Measurements from ENCODE around the gene B3GNT2. TPM values are rescaled to one million over a fixed set of nuclear protein-coding genes. Genes with fewer than 3 reads are reported as not detected.

B3GNT2 gene
- polyA plus RNA-seq, 1 donor from 2014 or later: 5.8 TPM

DNA sequence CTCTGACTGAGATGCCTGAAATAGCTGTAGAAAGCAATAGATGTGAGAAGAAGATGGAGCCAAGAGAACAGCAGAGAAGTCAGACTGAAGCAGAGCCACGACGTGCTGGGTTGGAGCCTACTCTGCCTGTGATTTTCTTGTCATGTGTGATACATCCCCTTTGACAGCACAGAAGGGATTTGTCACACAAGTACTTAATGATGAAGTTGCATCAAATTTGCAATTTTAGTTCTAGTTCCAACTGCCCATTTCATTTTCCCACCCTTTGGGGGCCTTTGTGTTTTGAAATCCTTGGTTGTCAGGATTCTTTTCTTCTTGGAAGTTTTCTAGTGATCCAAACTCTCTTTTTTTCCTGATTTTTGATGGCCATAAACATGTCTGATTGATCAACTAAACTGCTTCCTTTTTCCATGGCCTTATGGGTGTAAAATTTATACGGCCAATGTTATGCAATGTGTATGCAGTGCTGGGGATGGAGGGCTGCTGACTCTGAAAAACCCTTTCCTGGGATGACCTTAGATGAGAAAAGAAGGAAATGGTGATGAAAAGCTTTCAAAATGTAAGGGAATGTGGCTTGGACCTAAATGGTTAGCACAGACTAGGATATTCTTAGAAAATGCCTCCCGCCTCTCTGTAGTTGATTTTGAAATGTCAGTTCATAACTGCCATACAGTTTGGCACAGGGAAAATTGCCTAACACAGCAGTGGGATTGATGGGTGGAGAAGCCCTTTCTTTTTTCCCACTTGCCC, 9.6 kb upstream of the B3GNT2 start:
- no peaks in the 10 kb centered on the region for H3K9me3 ChIP-seq (ENCODE audit: low read length)
- H3K36me3 ChIP-seq (ENCODE audit: insufficient read depth, low read length): no peaks in the 10 kb centered on the region
- no peak overlapping the region for H3K9ac ChIP-seq (ENCODE audit: low read length)
- peaks cover 4% of the 10 kb centered on the region for H3F3A ChIP-seq (ENCODE audit: insufficient read depth, low read length, poor library complexity, severe bottlenecking)
- no peaks in the 10 kb centered on the region for H3K79me2 ChIP-seq (replicated peaks; ENCODE audit: insufficient read depth, low read length)
- H3K27me3 ChIP-seq (ENCODE audit: insufficient read depth, low read depth, low read length): no peaks in the 10 kb centered on the region
- H2AFZ ChIP-seq (ENCODE audit: low read depth, low read length): no peak overlapping the region
- peak overlapping the region; percentile 47 for H3K4me3 ChIP-seq (ENCODE audit: low read length)
- TF ChIP-seq EP300 (conservative IDR thresholded peaks at IDR 0.05; ENCODE audit: poor library complexity, severe bottlenecking) (peak; percentile 57), RAD21 (conservative IDR thresholded peaks at IDR 0.05) (no peak), TAF1 (IDR thresholded peaks at IDR 0.05; ENCODE audit: low read depth) (no peak), POLR2AphosphoS5 (IDR thresholded peaks at IDR 0.05) (peak; percentile 57)
- no peaks in the 10 kb centered on the region for H3K9me2 ChIP-seq (ENCODE audit: insufficient read depth, low read length)
- peak overlapping the region; percentile 71 for H3K27ac ChIP-seq (ENCODE audit: low read length)
- peak overlapping the region; percentile 44 for H3K4me2 ChIP-seq (ENCODE audit: low read length)
- no peaks in the 10 kb centered on the region for H4K20me1 ChIP-seq (ENCODE audit: insufficient read depth)

DNA sequence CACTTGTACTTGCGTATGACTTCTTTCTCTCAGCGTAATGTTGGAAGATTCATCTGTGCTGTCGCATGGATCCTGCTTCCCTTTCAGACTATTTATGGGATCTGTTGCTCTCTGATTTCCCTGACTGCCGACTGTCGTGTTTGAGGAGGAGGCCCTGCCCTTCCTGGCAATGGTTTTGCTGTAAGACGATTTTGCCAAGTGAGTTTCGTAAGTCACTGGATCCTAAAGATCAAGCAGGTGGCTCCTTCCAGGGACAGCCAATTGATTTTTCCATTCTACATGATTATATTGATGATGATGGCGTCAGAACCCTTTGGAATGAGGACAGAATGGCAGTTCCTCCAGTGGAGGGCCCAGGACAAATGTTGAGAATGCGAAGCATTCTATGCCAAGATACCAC, 8.7 kb upstream of the B3GNT2 start:
- peaks cover 4% of the 10 kb centered on the region for H3F3A ChIP-seq (ENCODE audit: insufficient read depth, low read length, poor library complexity, severe bottlenecking)
- no peak overlapping the region for H3K9ac ChIP-seq (ENCODE audit: low read length)
- no peak overlapping the region for H3K27ac ChIP-seq (ENCODE audit: low read length)
- no peak overlapping the region for H3K4me3 ChIP-seq (ENCODE audit: low read length)
- H3K9me3 ChIP-seq (ENCODE audit: low read length): no peaks in the 10 kb centered on the region
- no peaks in the 10 kb centered on the region for H3K9me2 ChIP-seq (ENCODE audit: insufficient read depth, low read length)
- no peak overlapping the region for H2AFZ ChIP-seq (ENCODE audit: low read depth, low read length)
- no peaks in the 10 kb centered on the region for H3K27me3 ChIP-seq (ENCODE audit: insufficient read depth, low read depth, low read length)
- no peaks in the 10 kb centered on the region for H3K36me3 ChIP-seq (ENCODE audit: insufficient read depth, low read length)
- no peak for TF ChIP-seq TAF1 (IDR thresholded peaks at IDR 0.05; ENCODE audit: low read depth)
- TF ChIP-seq RAD21 (conservative IDR thresholded peaks at IDR 0.05): no peak
- no peak for TF ChIP-seq EP300 (conservative IDR thresholded peaks at IDR 0.05; ENCODE audit: poor library complexity, severe bottlenecking)
- TF ChIP-seq, protein P1, sequence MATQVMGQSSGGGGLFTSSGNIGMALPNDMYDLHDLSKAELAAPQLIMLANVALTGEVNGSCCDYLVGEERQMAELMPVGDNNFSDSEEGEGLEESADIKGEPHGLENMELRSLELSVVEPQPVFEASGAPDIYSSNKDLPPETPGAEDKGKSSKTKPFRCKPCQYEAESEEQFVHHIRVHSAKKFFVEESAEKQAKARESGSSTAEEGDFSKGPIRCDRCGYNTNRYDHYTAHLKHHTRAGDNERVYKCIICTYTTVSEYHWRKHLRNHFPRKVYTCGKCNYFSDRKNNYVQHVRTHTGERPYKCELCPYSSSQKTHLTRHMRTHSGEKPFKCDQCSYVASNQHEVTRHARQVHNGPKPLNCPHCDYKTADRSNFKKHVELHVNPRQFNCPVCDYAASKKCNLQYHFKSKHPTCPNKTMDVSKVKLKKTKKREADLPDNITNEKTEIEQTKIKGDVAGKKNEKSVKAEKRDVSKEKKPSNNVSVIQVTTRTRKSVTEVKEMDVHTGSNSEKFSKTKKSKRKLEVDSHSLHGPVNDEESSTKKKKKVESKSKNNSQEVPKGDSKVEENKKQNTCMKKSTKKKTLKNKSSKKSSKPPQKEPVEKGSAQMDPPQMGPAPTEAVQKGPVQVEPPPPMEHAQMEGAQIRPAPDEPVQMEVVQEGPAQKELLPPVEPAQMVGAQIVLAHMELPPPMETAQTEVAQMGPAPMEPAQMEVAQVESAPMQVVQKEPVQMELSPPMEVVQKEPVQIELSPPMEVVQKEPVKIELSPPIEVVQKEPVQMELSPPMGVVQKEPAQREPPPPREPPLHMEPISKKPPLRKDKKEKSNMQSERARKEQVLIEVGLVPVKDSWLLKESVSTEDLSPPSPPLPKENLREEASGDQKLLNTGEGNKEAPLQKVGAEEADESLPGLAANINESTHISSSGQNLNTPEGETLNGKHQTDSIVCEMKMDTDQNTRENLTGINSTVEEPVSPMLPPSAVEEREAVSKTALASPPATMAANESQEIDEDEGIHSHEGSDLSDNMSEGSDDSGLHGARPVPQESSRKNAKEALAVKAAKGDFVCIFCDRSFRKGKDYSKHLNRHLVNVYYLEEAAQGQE (IDR thresholded peaks at IDR 0.05; ENCODE audit: borderline replicate concordance): no peak
- TF ChIP-seq EZH2 (IDR thresholded peaks at IDR 0.05; ENCODE audit: borderline replicate concordance, insufficient read depth, low read length, poor library complexity, severe bottlenecking): no peak
- TF ChIP-seq, protein P2, sequence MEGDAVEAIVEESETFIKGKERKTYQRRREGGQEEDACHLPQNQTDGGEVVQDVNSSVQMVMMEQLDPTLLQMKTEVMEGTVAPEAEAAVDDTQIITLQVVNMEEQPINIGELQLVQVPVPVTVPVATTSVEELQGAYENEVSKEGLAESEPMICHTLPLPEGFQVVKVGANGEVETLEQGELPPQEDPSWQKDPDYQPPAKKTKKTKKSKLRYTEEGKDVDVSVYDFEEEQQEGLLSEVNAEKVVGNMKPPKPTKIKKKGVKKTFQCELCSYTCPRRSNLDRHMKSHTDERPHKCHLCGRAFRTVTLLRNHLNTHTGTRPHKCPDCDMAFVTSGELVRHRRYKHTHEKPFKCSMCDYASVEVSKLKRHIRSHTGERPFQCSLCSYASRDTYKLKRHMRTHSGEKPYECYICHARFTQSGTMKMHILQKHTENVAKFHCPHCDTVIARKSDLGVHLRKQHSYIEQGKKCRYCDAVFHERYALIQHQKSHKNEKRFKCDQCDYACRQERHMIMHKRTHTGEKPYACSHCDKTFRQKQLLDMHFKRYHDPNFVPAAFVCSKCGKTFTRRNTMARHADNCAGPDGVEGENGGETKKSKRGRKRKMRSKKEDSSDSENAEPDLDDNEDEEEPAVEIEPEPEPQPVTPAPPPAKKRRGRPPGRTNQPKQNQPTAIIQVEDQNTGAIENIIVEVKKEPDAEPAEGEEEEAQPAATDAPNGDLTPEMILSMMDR (IDR thresholded peaks at IDR 0.05; ENCODE audit: poor library complexity, severe bottlenecking): no peak
- no peak for TF ChIP-seq POLR2AphosphoS5 (IDR thresholded peaks at IDR 0.05)
- H4K20me1 ChIP-seq (ENCODE audit: insufficient read depth): no peaks in the 10 kb centered on the region
- H3K4me2 ChIP-seq (ENCODE audit: low read length): no peak overlapping the region
- no peaks in the 10 kb centered on the region for H3K79me2 ChIP-seq (replicated peaks; ENCODE audit: insufficient read depth, low read length)

DNA sequence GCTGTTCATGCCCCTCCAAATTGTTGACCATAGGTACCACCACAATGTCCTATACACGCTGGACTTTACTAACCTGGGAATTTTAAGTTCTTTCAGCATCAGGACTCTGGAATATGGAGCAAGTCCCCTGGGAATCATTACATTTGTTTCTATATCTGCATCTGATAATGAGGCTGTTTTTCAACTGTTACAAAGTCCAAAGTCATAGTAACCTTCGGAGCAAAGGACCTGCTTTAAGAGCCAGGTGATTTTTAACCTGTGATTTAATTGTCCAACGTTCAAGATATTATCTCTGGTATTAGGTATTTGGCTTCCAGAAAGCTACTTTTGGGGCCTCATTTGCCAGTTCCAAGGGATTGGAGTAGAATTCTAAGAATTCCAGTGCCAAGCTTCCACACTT, 7.5 kb upstream of the B3GNT2 start:
- H3K4me3 ChIP-seq (ENCODE audit: low read length): no peak overlapping the region
- no peaks in the 10 kb centered on the region for H3K9me2 ChIP-seq (ENCODE audit: insufficient read depth, low read length)
- peaks cover 4% of the 10 kb centered on the region for H3F3A ChIP-seq (ENCODE audit: insufficient read depth, low read length, poor library complexity, severe bottlenecking)
- H4K20me1 ChIP-seq (ENCODE audit: insufficient read depth): no peaks in the 10 kb centered on the region
- TF ChIP-seq, protein P2 (IDR thresholded peaks at IDR 0.05; ENCODE audit: poor library complexity, severe bottlenecking): no peak
- TF ChIP-seq EZH2 (IDR thresholded peaks at IDR 0.05; ENCODE audit: borderline replicate concordance, insufficient read depth, low read length, poor library complexity, severe bottlenecking) (no peak), EP300 (conservative IDR thresholded peaks at IDR 0.05; ENCODE audit: poor library complexity, severe bottlenecking) (no peak), RAD21 (conservative IDR thresholded peaks at IDR 0.05) (no peak), MXI1 (conservative IDR thresholded peaks at IDR 0.05; ENCODE audit: poor library complexity, severe bottlenecking) (no peak), POLR2AphosphoS5 (IDR thresholded peaks at IDR 0.05) (no peak)
- TF ChIP-seq, protein P1 (IDR thresholded peaks at IDR 0.05; ENCODE audit: borderline replicate concordance): no peak
- no peaks in the 10 kb centered on the region for H3K36me3 ChIP-seq (ENCODE audit: insufficient read depth, low read length)
- H3K27me3 ChIP-seq (ENCODE audit: insufficient read depth, low read depth, low read length): no peaks in the 10 kb centered on the region
- H3K27ac ChIP-seq (ENCODE audit: low read length): no peak overlapping the region
- no peaks in the 10 kb centered on the region for H3K79me2 ChIP-seq (replicated peaks; ENCODE audit: insufficient read depth, low read length)
- no peaks in the 10 kb centered on the region for H3K9me3 ChIP-seq (ENCODE audit: low read length)
- no peak overlapping the region for H2AFZ ChIP-seq (ENCODE audit: low read depth, low read length)
- no peak overlapping the region for H3K4me2 ChIP-seq (ENCODE audit: low read length)
- H3K9ac ChIP-seq (ENCODE audit: low read length): no peak overlapping the region

Measured in neural cell (in vitro differentiated cells).